GM18868 (cell line): Measurements from ENCODE around the gene PRRT2.
"Not testable (repeated sequence)": the region's sequence is repeated elsewhere in the genome, so short reads cannot be mapped to it uniquely, and the experiment has no call there.

Experiments
- ATAC-seq: cut with Tn5 transposase; IDR thresholded peaks from one replicate; pipeline ENCODE4 v1.9.1; 2021; ENCODE audit warnings: mild to moderate bottlenecking, moderate library complexity; ENCODE audit not compliant: unreplicated experiment

Gene PRRT2

GRCh38 chr16:29831490-29831889 lies 19.5 kb downstream of the PRRT2 start:
- ATAC-seq: no peak

- ATAC-seq: not testable (repeated sequence)
Observed at GRCh38 chr16:29833219-29833618, 21.2 kb downstream of the PRRT2 start.

GRCh38 chr16:29834079-29834478 lies 22.1 kb downstream of the PRRT2 start:
- no peak for ATAC-seq

- ATAC-seq: no peak
Observed at GRCh38 chr16:29835926-29836325, 23.9 kb downstream of the PRRT2 start.

GRCh38 chr16:29836623-29837022 lies 24.6 kb downstream of the PRRT2 start:
- no peak for ATAC-seq

GRCh38 chr16:29837841-29838240 lies 25.8 kb downstream of the PRRT2 start:
- no peak for ATAC-seq

GRCh38 chr16:29839822-29840221 lies 27.8 kb downstream of the PRRT2 start:
- no peak for ATAC-seq

- ATAC-seq: no peak
Observed at GRCh38 chr16:29840240-29840639, 28.2 kb downstream of the PRRT2 start.

GRCh38 chr16:29841631-29842030 lies 29.6 kb downstream of the PRRT2 start:
- no peak for ATAC-seq

- no peak for ATAC-seq
Observed at GRCh38 chr16:29842732-29843346, 30.8 kb downstream of the PRRT2 start.

- ATAC-seq: no peak
Observed at GRCh38 chr16:29843931-29844330, 31.9 kb downstream of the PRRT2 start.

- no peak for ATAC-seq
Observed at GRCh38 chr16:29844575-29845331, 32.8 kb downstream of the PRRT2 start.

- no peak for ATAC-seq
Observed at GRCh38 chr16:29845656-29846055, 33.7 kb downstream of the PRRT2 start.

GRCh38 chr16:29848420-29849297 lies 36.7 kb downstream of the PRRT2 start:
- no peak for ATAC-seq

- no peak for ATAC-seq
Observed at GRCh38 chr16:29849505-29849904, 37.5 kb downstream of the PRRT2 start.

GRCh38 chr16:29850998-29851397 lies 39.0 kb downstream of the PRRT2 start:
- ATAC-seq: no peak

GRCh38 chr16:29852654-29853053 lies 40.7 kb downstream of the PRRT2 start:
- ATAC-seq: no peak

GRCh38 chr16:29854520-29855100 lies 42.6 kb downstream of the PRRT2 start:
- no peak for ATAC-seq

GRCh38 chr16:29857133-29857760 lies 45.3 kb downstream of the PRRT2 start:
- ATAC-seq: no peak

- ATAC-seq: no peak
Observed at GRCh38 chr16:29858149-29858849, 46.3 kb downstream of the PRRT2 start.
